Measurements from ENCODE around the gene CABP1.

Gene CABP1

GRCh38 chr12:120630104-120630892, 10.1 kb upstream of the CABP1 start:
- Histone ChIP-seq H3K79me2 (ENCODE audit: insufficient read depth, low read length) (no peaks in the 10 kb centered on the region), H3K27ac (ENCODE audit: low read depth, low read length, poor library complexity, severe bottlenecking) (no peak overlapping the region), H3F3A (ENCODE audit: insufficient read depth, low read length) (no peaks in the 10 kb centered on the region), H3K4me1 (ENCODE audit: insufficient read depth, low read length, severe bottlenecking) (peaks cover 6% of the 10 kb centered on the region), H3K9me3 (ENCODE audit: low read length) (no peaks in the 10 kb centered on the region), H3K9me2 (ENCODE audit: low read depth, low read length) (no peaks in the 10 kb centered on the region), H4K20me1 (ENCODE audit: insufficient read depth, low read length) (no peaks in the 10 kb centered on the region), H3K9ac (ENCODE audit: low read length) (no peak overlapping the region), H3K4me3 (ENCODE audit: low read depth, low read length, poor library complexity, severe bottlenecking) (no peak overlapping the region), H2AFZ (ENCODE audit: low read length) (no peak overlapping the region), H3K36me3 (ENCODE audit: insufficient read depth, low read length) (no peaks in the 10 kb centered on the region), H3K4me2 (ENCODE audit: low read length) (no peak overlapping the region), H3K27me3 (ENCODE audit: insufficient read depth, low read length) (no peaks in the 10 kb centered on the region; the same call in 1 of the 2 replicates)
- TF ChIP-seq CTCF (IDR thresholded peaks at IDR 0.05; ENCODE audit: low read length) (no peak), EZH2 (IDR thresholded peaks at IDR 0.05; ENCODE audit: borderline replicate concordance, low read length) (no peak)

GRCh38 chr12:120631097-120631496, 9.3 kb upstream of the CABP1 start:
- Histone ChIP-seq H3K9me2 (ENCODE audit: low read depth, low read length) (no peaks in the 10 kb centered on the region), H3K4me1 (ENCODE audit: insufficient read depth, low read length, severe bottlenecking) (peaks cover under 1% of the 10 kb centered on the region), H3K27ac (ENCODE audit: low read depth, low read length, poor library complexity, severe bottlenecking) (no peak overlapping the region), H3K79me2 (ENCODE audit: insufficient read depth, low read length) (no peaks in the 10 kb centered on the region), H3F3A (ENCODE audit: insufficient read depth, low read length) (no peaks in the 10 kb centered on the region), H2AFZ (ENCODE audit: low read length) (no peak overlapping the region), H3K9ac (ENCODE audit: low read length) (no peak overlapping the region), H3K4me3 (ENCODE audit: low read depth, low read length, poor library complexity, severe bottlenecking) (no peak overlapping the region), H4K20me1 (ENCODE audit: insufficient read depth, low read length) (no peaks in the 10 kb centered on the region), H3K9me3 (ENCODE audit: low read length) (no peaks in the 10 kb centered on the region), H3K4me2 (ENCODE audit: low read length) (no peak overlapping the region), H3K36me3 (ENCODE audit: insufficient read depth, low read length) (no peaks in the 10 kb centered on the region), H3K27me3 (ENCODE audit: insufficient read depth, low read length) (no peaks in the 10 kb centered on the region; the same call in 1 of the 2 replicates)
- TF ChIP-seq EZH2 (IDR thresholded peaks at IDR 0.05; ENCODE audit: borderline replicate concordance, low read length) (no peak), CTCF (IDR thresholded peaks at IDR 0.05; ENCODE audit: low read length) (no peak)

- H3K4me2 ChIP-seq (ENCODE audit: low read length): peak overlapping the region; percentile 91
- no peaks in the 10 kb centered on the region for H3F3A ChIP-seq (ENCODE audit: insufficient read depth, low read length)
- no peak overlapping the region for H3K27ac ChIP-seq (ENCODE audit: low read depth, low read length, poor library complexity, severe bottlenecking)
- no peak for TF ChIP-seq EZH2 (IDR thresholded peaks at IDR 0.05; ENCODE audit: borderline replicate concordance, low read length)
- TF ChIP-seq CTCF (IDR thresholded peaks at IDR 0.05; ENCODE audit: low read length): no peak
- no peaks in the 10 kb centered on the region for H3K36me3 ChIP-seq (ENCODE audit: insufficient read depth, low read length)
- peak overlapping the region; percentile 54 for H3K4me3 ChIP-seq (ENCODE audit: low read depth, low read length, poor library complexity, severe bottlenecking)
- H3K9me3 ChIP-seq (ENCODE audit: low read length): no peaks in the 10 kb centered on the region
- no peaks in the 10 kb centered on the region for H3K79me2 ChIP-seq (ENCODE audit: insufficient read depth, low read length)
- no peak overlapping the region for H2AFZ ChIP-seq (ENCODE audit: low read length)
- H3K4me1 ChIP-seq (ENCODE audit: insufficient read depth, low read length, severe bottlenecking): peaks cover 14% of the 10 kb centered on the region
- H3K9ac ChIP-seq (ENCODE audit: low read length): no peak overlapping the region
- H3K9me2 ChIP-seq (ENCODE audit: low read depth, low read length): no peaks in the 10 kb centered on the region
- peaks cover 13% of the 10 kb centered on the region for H3K27me3 ChIP-seq (ENCODE audit: insufficient read depth, low read length)
- no peaks in the 10 kb centered on the region for H4K20me1 ChIP-seq (ENCODE audit: insufficient read depth, low read length)
Measured at GRCh38 chr12:120640861-120641833, 721 bp downstream of the CABP1 start.

All from OCI-LY1 (cell line).